ENCODE results near the gene CD300LF.
A peak's percentile ranks its signal among the peaks of the same experiment; 100 is the strongest.

The CD300LF gene

GRCh38 chr17:74682471-74683190, 30.1 kb downstream of the CD300LF start:
- DNase-seq, result peak; percentile 27

GRCh38 chr17:74682028-74682427, 30.7 kb downstream of the CD300LF start:
- DNase-seq, result no peak

- no peak for DNase-seq
Observed at GRCh38 chr17:74680941-74681340, 31.8 kb downstream of the CD300LF start.

- no peak for DNase-seq
Observed at GRCh38 chr17:74680213-74680612, 32.5 kb downstream of the CD300LF start.

GRCh38 chr17:74679374-74679773, 33.3 kb downstream of the CD300LF start:
- no peak for DNase-seq

GRCh38 chr17:74678541-74678940, 34.2 kb downstream of the CD300LF start:
- no peak for DNase-seq

- DNase-seq, result peak; percentile 86
Observed at GRCh38 chr17:74677558-74678466, 34.9 kb downstream of the CD300LF start.

GRCh38 chr17:74671031-74671771, 41.5 kb downstream of the CD300LF start:
- no peak for DNase-seq

GRCh38 chr17:74670329-74670728, 42.4 kb downstream of the CD300LF start:
- DNase-seq, result no peak

- DNase-seq, result no peak
Observed at GRCh38 chr17:74663561-74663960, 49.2 kb downstream of the CD300LF start.

- DNase-seq, result no peak
Observed at GRCh38 chr17:74659889-74660288, 52.8 kb downstream of the CD300LF start.

- DNase-seq, result no peak
Observed at GRCh38 chr17:74658620-74659019, 54.1 kb downstream of the CD300LF start.

- DNase-seq, result no peak
Observed at GRCh38 chr17:74654742-74655141, 58.0 kb downstream of the CD300LF start.

- DNase-seq, result no peak
Observed at GRCh38 chr17:74652020-74652419, 60.7 kb downstream of the CD300LF start.

GRCh38 chr17:74649909-74650308, 62.8 kb downstream of the CD300LF start:
- DNase-seq, result no peak

GRCh38 chr17:74647871-74648672, 64.7 kb downstream of the CD300LF start:
- DNase-seq, result no peak

GRCh38 chr17:74646231-74646630, 66.5 kb downstream of the CD300LF start:
- no peak for DNase-seq

- DNase-seq, result no peak
Observed at GRCh38 chr17:74645010-74645409, 67.7 kb downstream of the CD300LF start.

- DNase-seq, result no peak
Observed at GRCh38 chr17:74644419-74644818, 68.3 kb downstream of the CD300LF start.

Measured in NCI-H2171 (cell line).